GM12878 (cell line): Measurements from ENCODE around the gene RAI2.

Source experiments
- EP300 ChIP-seq, 2 experiments: fragments of 150-350 bp in 1 of 2; IDR thresholded peaks; 2 replicates each; pipeline ENCODE4 v1.6.1; 2011 to 2012; ENCODE audit warnings: low read depth in 2 of 2, low read length in 2 of 2, borderline replicate concordance in 1 of 2, improper control_type of control experiment in 1 of 2, inconsistent platforms in 1 of 2; ENCODE audit not compliant: control insufficient read depth in 1 of 2
- HSF1 ChIP-seq: fragments of 150-350 bp; IDR thresholded peaks from 2 replicates; pipeline ENCODE4 v1.6.1; 2014; ENCODE audit warnings: mild to moderate bottlenecking, low read depth, low read length
- NFYB ChIP-seq: IDR thresholded peaks from 2 replicates; pipeline ENCODE4 v1.6.1; 2011; ENCODE audit warnings: low read depth, mild to moderate bottlenecking, low read length, improper control_type of control experiment, moderate library complexity; ENCODE audit not compliant: insufficient read depth
- SRF ChIP-seq, 2 experiments: IDR thresholded peaks; 2 replicates each; pipeline ENCODE4 v1.6.1; 2011; ENCODE audit warnings: low read depth in 2 of 2, low read length in 2 of 2, mild to moderate bottlenecking in 1 of 2, moderate library complexity in 1 of 2
- TF ChIP-seq, protein P1 (sequence below), 3 experiments: IDR thresholded peaks in 2 of 3; conservative IDR thresholded peaks in 1 of 3; 2 replicates each; pipeline ENCODE4 v1.5.1; 2011; ENCODE audit warnings: low read depth in 3 of 3, low read length in 3 of 3, mild to moderate bottlenecking in 3 of 3, control low read depth in 2 of 3, moderate library complexity in 2 of 3, inconsistent platforms in 1 of 3, mixed read lengths in 1 of 3; ENCODE audit not compliant: control insufficient read depth in 2 of 3, insufficient read depth in 1 of 3; ENCODE audit errors: extremely low read depth in 1 of 3

DNA sequence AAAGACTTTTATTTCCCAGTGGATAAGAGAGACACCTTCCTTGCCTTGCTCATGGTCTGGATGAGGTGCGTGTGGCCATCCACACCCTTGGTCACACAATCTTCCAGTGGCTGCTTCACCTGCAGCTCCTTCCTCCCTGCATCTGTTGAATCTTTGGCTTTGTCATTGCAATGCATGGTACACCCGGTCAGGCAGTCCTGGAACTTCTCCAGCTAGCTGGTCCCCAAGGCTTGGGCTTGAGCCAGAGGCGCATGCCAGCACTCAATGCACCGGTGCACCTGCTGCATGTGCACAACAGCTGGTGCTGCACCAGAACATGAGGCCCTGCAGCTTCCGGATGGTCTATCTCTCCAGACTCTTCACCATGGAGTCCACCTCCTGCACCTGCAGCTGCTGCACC, 92.1 kb downstream of the RAI2 start:
- TF ChIP-seq HSF1, result no peak
- TF ChIP-seq SRF (IDR thresholded peaks at IDR 0.05; ENCODE audit: low read depth in 2 of 2, low read length in 2 of 2), result no peak
- TF ChIP-seq, protein P1, sequence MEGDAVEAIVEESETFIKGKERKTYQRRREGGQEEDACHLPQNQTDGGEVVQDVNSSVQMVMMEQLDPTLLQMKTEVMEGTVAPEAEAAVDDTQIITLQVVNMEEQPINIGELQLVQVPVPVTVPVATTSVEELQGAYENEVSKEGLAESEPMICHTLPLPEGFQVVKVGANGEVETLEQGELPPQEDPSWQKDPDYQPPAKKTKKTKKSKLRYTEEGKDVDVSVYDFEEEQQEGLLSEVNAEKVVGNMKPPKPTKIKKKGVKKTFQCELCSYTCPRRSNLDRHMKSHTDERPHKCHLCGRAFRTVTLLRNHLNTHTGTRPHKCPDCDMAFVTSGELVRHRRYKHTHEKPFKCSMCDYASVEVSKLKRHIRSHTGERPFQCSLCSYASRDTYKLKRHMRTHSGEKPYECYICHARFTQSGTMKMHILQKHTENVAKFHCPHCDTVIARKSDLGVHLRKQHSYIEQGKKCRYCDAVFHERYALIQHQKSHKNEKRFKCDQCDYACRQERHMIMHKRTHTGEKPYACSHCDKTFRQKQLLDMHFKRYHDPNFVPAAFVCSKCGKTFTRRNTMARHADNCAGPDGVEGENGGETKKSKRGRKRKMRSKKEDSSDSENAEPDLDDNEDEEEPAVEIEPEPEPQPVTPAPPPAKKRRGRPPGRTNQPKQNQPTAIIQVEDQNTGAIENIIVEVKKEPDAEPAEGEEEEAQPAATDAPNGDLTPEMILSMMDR (IDR thresholded peaks at IDR 0.05 in 2 of 3, conservative IDR thresholded peaks at IDR 0.05 in 1 of 3; ENCODE audit: control insufficient read depth in 2 of 3, extremely low read depth in 1 of 3, insufficient read depth in 1 of 3, low read depth in 3 of 3, low read length in 3 of 3), result no peak
- no peak for TF ChIP-seq NFYB
- no peak for TF ChIP-seq EP300 (IDR thresholded peaks at IDR 0.05; ENCODE audit: borderline replicate concordance in 1 of 2, control insufficient read depth in 1 of 2, low read depth in 2 of 2, low read length in 2 of 2)
